ENCODE measurements around the gene AFAP1L2.

The AFAP1L2 gene

DNA sequence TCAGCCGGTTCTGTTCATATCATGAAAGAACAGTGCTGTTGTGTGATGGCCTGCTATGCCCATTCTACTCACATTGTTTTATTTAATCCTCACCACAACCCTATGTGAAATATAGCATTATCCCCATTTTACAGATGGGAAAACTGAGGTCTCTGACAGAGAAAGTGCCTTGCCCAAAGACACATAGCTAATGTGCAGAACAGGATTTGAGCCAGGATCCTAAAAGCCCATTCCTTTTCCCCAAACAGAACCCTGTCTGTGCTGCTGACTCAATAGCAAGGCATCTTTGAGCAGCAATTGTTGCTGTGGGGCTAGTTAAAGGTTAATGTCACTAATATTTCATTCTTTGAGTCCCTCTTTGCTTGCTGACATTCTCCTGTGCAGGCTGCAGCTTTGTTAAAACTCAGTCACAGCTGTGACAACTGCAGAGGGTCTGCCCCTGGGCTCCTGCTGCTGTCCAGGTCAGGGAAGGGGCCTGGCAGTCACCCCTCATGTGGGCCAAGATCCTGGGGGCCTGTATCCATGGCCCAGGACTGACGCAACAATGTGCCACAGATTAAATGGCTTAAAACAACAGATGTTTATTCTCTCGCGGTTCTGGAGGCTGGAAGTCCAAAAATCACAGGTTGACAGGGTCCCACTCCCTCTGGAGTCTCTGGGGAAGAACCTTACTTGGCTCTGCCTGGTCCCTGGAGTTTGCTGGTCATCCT, 40.4 kb downstream of the AFAP1L2 start:
- no peaks in the 10 kb centered on the region for H3K9me3 ChIP-seq (ENCODE audit: control insufficient read depth, insufficient read depth, low read length)
- H3K4me1 ChIP-seq (ENCODE audit: control insufficient read depth, insufficient read depth, low read length): peaks cover 4% of the 10 kb centered on the region
- no peak overlapping the region for H3K4me3 ChIP-seq (ENCODE audit: low read length)
- no peaks in the 10 kb centered on the region for H3K36me3 ChIP-seq (ENCODE audit: control insufficient read depth, insufficient read depth, low read length)
- no peak overlapping the region for H3K27ac ChIP-seq (ENCODE audit: low read length)
- no peak for DNase-seq (ENCODE audit: low read depth, low spot score)
- H3K27me3 ChIP-seq (ENCODE audit: control insufficient read depth, insufficient read depth, low read length): no peaks in the 10 kb centered on the region
- WGBS (ENCODE audit: insufficient coverage, insufficient read length): no CpG with 5 or more reads among the region's 4 CpGs

- Histone ChIP-seq H3K9me3 (ENCODE audit: control insufficient read depth, insufficient read depth, low read length) (no peaks in the 10 kb centered on the region), H3K27me3 (ENCODE audit: control insufficient read depth, insufficient read depth, low read length) (no peaks in the 10 kb centered on the region), H3K27ac (ENCODE audit: low read length) (no peak overlapping the region), H3K36me3 (ENCODE audit: control insufficient read depth, insufficient read depth, low read length) (no peaks in the 10 kb centered on the region), H3K4me3 (ENCODE audit: low read length) (no peak overlapping the region), H3K4me1 (ENCODE audit: control insufficient read depth, insufficient read depth, low read length) (peaks cover 4% of the 10 kb centered on the region)
- no CpG with 5 or more reads among the region's 16 CpGs for WGBS (ENCODE audit: insufficient coverage, insufficient read length)
- no peak for DNase-seq (ENCODE audit: low read depth, low spot score)
These were observed 41.4 kb downstream of the AFAP1L2 start for GRCh38 chr10:114362826-114363355.

- WGBS (ENCODE audit: insufficient coverage, insufficient read length): no CpG with 5 or more reads among the region's 2 CpGs
- Histone ChIP-seq H3K9me3 (ENCODE audit: control insufficient read depth, insufficient read depth, low read length) (no peaks in the 10 kb centered on the region), H3K27me3 (ENCODE audit: control insufficient read depth, insufficient read depth, low read length) (no peaks in the 10 kb centered on the region), H3K27ac (ENCODE audit: low read length) (no peak overlapping the region), H3K36me3 (ENCODE audit: control insufficient read depth, insufficient read depth, low read length) (no peaks in the 10 kb centered on the region), H3K4me3 (ENCODE audit: low read length) (no peak overlapping the region), H3K4me1 (ENCODE audit: control insufficient read depth, insufficient read depth, low read length) (peaks cover 4% of the 10 kb centered on the region)
- DNase-seq (ENCODE audit: low read depth, low spot score): no peak
These were observed 44.4 kb downstream of the AFAP1L2 start for GRCh38 chr10:114359953-114360345.

- H3K36me3 ChIP-seq (ENCODE audit: control insufficient read depth, insufficient read depth, low read length): no peaks in the 10 kb centered on the region
- peaks cover 4% of the 10 kb centered on the region for H3K4me1 ChIP-seq (ENCODE audit: control insufficient read depth, insufficient read depth, low read length)
- H3K27me3 ChIP-seq (ENCODE audit: control insufficient read depth, insufficient read depth, low read length): no peaks in the 10 kb centered on the region
- H3K9me3 ChIP-seq (ENCODE audit: control insufficient read depth, insufficient read depth, low read length): no peaks in the 10 kb centered on the region
- no peak overlapping the region for H3K27ac ChIP-seq (ENCODE audit: low read length)
- DNase-seq (ENCODE audit: low read depth, low spot score): no peak
- no CpG with 5 or more reads among the region's 3 CpGs for WGBS (ENCODE audit: insufficient coverage, insufficient read length)
- H3K4me3 ChIP-seq (ENCODE audit: low read length): no peak overlapping the region
These were observed 45.0 kb downstream of the AFAP1L2 start for GRCh38 chr10:114359041-114359952.

GRCh38 chr10:114357515-114357996, 46.7 kb downstream of the AFAP1L2 start:
- Histone ChIP-seq H3K4me3 (ENCODE audit: low read length) (no peak overlapping the region), H3K4me1 (ENCODE audit: control insufficient read depth, insufficient read depth, low read length) (peaks cover 4% of the 10 kb centered on the region), H3K9me3 (ENCODE audit: control insufficient read depth, insufficient read depth, low read length) (no peaks in the 10 kb centered on the region), H3K27me3 (ENCODE audit: control insufficient read depth, insufficient read depth, low read length) (no peaks in the 10 kb centered on the region), H3K36me3 (ENCODE audit: control insufficient read depth, insufficient read depth, low read length) (no peaks in the 10 kb centered on the region), H3K27ac (ENCODE audit: low read length) (no peak overlapping the region)
- WGBS (ENCODE audit: insufficient coverage, insufficient read length): no CpG with 5 or more reads among the region's 2 CpGs
- DNase-seq (ENCODE audit: low read depth, low spot score): no peak

DNA sequence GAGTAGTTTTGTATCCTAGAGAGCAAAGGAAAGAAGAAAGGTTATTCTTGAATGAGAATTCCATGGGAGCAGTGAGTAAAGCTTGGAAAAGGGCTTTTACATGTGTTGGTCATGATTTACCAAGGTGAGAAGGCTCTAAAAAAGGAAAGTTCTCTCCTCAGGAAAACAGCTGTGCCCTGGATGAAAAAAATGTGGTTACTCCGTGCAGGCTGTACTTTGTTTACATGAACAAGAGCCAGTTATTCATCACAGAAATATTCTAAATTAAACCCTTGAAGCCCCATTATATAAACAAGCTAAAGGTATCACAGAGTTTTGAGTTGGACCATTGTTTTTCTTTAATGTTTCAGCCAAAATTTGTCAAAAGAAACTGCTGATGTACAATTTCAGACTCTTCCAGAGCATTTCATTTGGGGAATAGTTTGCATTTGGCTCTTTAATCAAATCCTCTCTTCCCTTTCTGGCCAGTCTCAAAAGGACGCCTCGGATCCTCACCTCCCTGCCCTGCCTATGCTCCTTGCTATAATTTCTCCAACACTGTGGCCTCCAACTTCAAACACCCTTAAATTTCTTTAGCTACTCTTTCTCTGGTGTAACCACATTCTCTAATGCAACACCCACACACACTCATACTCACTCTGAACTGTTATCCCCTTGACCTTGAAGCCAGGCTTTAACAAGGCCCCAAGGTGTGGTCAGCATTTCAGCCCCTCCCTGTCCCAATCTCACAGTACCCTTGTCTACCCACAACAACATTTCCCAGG, 47.4 kb downstream of the AFAP1L2 start:
- DNase-seq (ENCODE audit: low read depth, low spot score): no peak
- WGBS (ENCODE audit: insufficient coverage, insufficient read length): no CpG with 5 or more reads among the region's 3 CpGs

GRCh38 chr10:114356126-114356525, 48.2 kb downstream of the AFAP1L2 start:
- Histone ChIP-seq H3K36me3 (ENCODE audit: control insufficient read depth, insufficient read depth, low read length) (no peaks in the 10 kb centered on the region), H3K4me3 (ENCODE audit: low read length) (no peak overlapping the region), H3K27ac (ENCODE audit: low read length) (no peak overlapping the region), H3K9me3 (ENCODE audit: control insufficient read depth, insufficient read depth, low read length) (no peaks in the 10 kb centered on the region), H3K27me3 (ENCODE audit: control insufficient read depth, insufficient read depth, low read length) (no peaks in the 10 kb centered on the region), H3K4me1 (ENCODE audit: control insufficient read depth, insufficient read depth, low read length) (peaks cover 4% of the 10 kb centered on the region)
- no CpG with 5 or more reads among the region's 4 CpGs for WGBS (ENCODE audit: insufficient coverage, insufficient read length)
- no peak for DNase-seq (ENCODE audit: low read depth, low spot score)

More for the DNA sequence above, 47.4 kb downstream of the AFAP1L2 start:
- H3K27ac ChIP-seq (ENCODE audit: low read length): no peak overlapping the region
- peaks cover 4% of the 10 kb centered on the region for H3K4me1 ChIP-seq (ENCODE audit: control insufficient read depth, insufficient read depth, low read length)
- no peaks in the 10 kb centered on the region for H3K9me3 ChIP-seq (ENCODE audit: control insufficient read depth, insufficient read depth, low read length)
- no peaks in the 10 kb centered on the region for H3K27me3 ChIP-seq (ENCODE audit: control insufficient read depth, insufficient read depth, low read length)
- no peak overlapping the region for H3K4me3 ChIP-seq (ENCODE audit: low read length)
- H3K36me3 ChIP-seq (ENCODE audit: control insufficient read depth, insufficient read depth, low read length): no peaks in the 10 kb centered on the region

DNA sequence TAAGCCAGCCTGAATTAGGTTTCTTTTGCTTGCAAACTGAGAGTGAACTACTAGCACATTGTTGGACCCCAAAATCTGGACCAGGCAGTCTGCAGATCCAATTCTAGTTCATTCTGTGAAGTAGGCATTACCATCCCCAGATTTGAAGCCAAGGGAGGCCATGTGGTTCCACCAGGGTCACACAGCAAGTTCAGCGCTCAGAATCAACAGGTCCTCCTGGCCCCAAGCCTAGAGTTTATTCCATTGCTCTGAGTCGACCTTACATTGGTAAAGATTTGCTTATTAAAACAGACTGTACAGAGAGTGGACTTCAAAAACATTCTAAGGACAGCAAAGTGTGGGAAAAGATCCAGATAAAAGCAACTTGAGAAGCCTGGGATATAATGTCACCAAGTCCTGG, 50.9 kb downstream of the AFAP1L2 start:
- Histone ChIP-seq H3K4me3 (ENCODE audit: low read length) (no peak overlapping the region), H3K27me3 (ENCODE audit: control insufficient read depth, insufficient read depth, low read length) (no peaks in the 10 kb centered on the region), H3K27ac (ENCODE audit: low read length) (no peak overlapping the region), H3K36me3 (ENCODE audit: control insufficient read depth, insufficient read depth, low read length) (no peaks in the 10 kb centered on the region), H3K4me1 (ENCODE audit: control insufficient read depth, insufficient read depth, low read length) (no peaks in the 10 kb centered on the region), H3K9me3 (ENCODE audit: control insufficient read depth, insufficient read depth, low read length) (no peaks in the 10 kb centered on the region)
- no peak for DNase-seq (ENCODE audit: low read depth, low spot score)
- no CpG with 5 or more reads among the region's 2 CpGs for WGBS (ENCODE audit: insufficient coverage, insufficient read length)

GRCh38 chr10:114352653-114353298, 51.5 kb downstream of the AFAP1L2 start:
- no peak for DNase-seq (ENCODE audit: low read depth, low spot score)
- Histone ChIP-seq H3K36me3 (ENCODE audit: control insufficient read depth, insufficient read depth, low read length) (no peaks in the 10 kb centered on the region), H3K27ac (ENCODE audit: low read length) (no peak overlapping the region), H3K4me1 (ENCODE audit: control insufficient read depth, insufficient read depth, low read length) (no peaks in the 10 kb centered on the region), H3K4me3 (ENCODE audit: low read length) (no peak overlapping the region), H3K27me3 (ENCODE audit: control insufficient read depth, insufficient read depth, low read length) (no peaks in the 10 kb centered on the region), H3K9me3 (ENCODE audit: control insufficient read depth, insufficient read depth, low read length) (no peaks in the 10 kb centered on the region)
- no CpG with 5 or more reads among the region's 9 CpGs for WGBS (ENCODE audit: insufficient coverage, insufficient read length)

All from iPS DF 6.9 (cell line).